IMR-90 (cell line): Measurements from ENCODE around the gene PNPLA2.

ENCODE experiments used
- CEBPB ChIP-seq: IDR thresholded peaks from 2 replicates; pipeline ENCODE4 v1.6.1; 2012; ENCODE audit warnings: low read depth, low read length, improper control_type of control experiment
- MAFK ChIP-seq: IDR thresholded peaks from 2 replicates; pipeline ENCODE4 v1.6.1; 2012; ENCODE audit warnings: low read depth, low read length, improper control_type of control experiment
- MAZ ChIP-seq: IDR thresholded peaks from 2 replicates; pipeline ENCODE4 v1.6.1; 2012; ENCODE audit warnings: low read depth, mild to moderate bottlenecking, low read length, improper control_type of control experiment, moderate library complexity, borderline replicate concordance
- NFE2L2 ChIP-seq: fragments of 150-350 bp; IDR thresholded peaks from 2 replicates; pipeline ENCODE4 v1.6.1; 2016; ENCODE audit warnings: low read depth, mild to moderate bottlenecking, low read length
- POLR2A ChIP-seq: IDR thresholded peaks from 2 replicates; pipeline ENCODE4 v1.6.1; 2012; ENCODE audit warnings: mild to moderate bottlenecking, low read depth, low read length
- RAD21 ChIP-seq: IDR thresholded peaks from 2 replicates; pipeline ENCODE4 v1.6.1; 2012; ENCODE audit warnings: low read length, improper control_type of control experiment
- RFX5 ChIP-seq: IDR thresholded peaks from 2 replicates; pipeline ENCODE4 v1.8.0; 2012; ENCODE audit warnings: low read depth, mild to moderate bottlenecking, low read length, moderate library complexity
- TF ChIP-seq, protein P1 (sequence below): conservative IDR thresholded peaks from 2 replicates; pipeline ENCODE4 v1.5.1; 2012; ENCODE audit warnings: mild to moderate bottlenecking, low read depth, low read length, improper control_type of control experiment
- TF ChIP-seq, protein P2 (sequence below): fragments of 150-350 bp; IDR thresholded peaks from 2 replicates; pipeline ENCODE4 v1.6.1; 2017; ENCODE audit warnings: mild to moderate bottlenecking, antibody characterized with exemption, low read length, low read depth
- TF ChIP-seq, protein P3 (sequence below): fragments of 150-350 bp; IDR thresholded peaks from 2 replicates; pipeline ENCODE4 v1.6.1; 2016; ENCODE audit warnings: low read depth, mild to moderate bottlenecking, low read length, moderate library complexity, borderline replicate concordance

DNA sequence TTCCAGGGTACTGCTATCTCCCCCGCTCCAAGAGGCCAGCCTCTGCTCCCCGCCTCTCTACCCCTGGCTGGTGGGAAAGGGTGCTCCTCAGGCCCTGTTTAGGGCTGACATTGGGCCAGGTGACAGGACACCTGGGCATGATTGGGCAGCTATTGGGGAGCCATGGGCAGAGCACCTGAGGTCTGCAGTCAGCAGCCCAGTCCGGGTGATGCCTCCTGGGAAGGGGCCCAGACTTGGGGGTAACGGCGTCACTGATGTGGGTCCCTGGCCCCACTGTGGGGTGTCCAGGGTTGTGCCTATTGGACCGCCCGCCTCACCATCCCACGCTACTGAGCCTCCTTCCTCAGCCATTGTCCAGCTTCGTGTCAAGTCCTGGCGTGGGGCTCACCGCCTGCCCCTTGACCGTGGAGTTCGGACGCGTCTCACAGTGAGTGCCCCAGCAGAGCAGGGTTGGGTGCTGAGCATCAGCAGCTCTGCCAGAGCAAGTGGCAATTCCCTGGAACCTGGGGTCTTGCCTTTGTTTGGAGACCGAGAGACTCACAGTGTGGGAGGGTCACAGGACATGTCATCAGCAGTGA, 38.7 kb upstream of the PNPLA2 start:
- TF ChIP-seq, protein P1, sequence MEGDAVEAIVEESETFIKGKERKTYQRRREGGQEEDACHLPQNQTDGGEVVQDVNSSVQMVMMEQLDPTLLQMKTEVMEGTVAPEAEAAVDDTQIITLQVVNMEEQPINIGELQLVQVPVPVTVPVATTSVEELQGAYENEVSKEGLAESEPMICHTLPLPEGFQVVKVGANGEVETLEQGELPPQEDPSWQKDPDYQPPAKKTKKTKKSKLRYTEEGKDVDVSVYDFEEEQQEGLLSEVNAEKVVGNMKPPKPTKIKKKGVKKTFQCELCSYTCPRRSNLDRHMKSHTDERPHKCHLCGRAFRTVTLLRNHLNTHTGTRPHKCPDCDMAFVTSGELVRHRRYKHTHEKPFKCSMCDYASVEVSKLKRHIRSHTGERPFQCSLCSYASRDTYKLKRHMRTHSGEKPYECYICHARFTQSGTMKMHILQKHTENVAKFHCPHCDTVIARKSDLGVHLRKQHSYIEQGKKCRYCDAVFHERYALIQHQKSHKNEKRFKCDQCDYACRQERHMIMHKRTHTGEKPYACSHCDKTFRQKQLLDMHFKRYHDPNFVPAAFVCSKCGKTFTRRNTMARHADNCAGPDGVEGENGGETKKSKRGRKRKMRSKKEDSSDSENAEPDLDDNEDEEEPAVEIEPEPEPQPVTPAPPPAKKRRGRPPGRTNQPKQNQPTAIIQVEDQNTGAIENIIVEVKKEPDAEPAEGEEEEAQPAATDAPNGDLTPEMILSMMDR = no peak
- TF ChIP-seq MAFK = no peak
- no peak for TF ChIP-seq MAZ
- TF ChIP-seq POLR2A = no peak
- TF ChIP-seq, protein P2, sequence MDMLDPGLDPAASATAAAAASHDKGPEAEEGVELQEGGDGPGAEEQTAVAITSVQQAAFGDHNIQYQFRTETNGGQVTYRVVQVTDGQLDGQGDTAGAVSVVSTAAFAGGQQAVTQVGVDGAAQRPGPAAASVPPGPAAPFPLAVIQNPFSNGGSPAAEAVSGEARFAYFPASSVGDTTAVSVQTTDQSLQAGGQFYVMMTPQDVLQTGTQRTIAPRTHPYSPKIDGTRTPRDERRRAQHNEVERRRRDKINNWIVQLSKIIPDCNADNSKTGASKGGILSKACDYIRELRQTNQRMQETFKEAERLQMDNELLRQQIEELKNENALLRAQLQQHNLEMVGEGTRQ = no peak
- no peak for TF ChIP-seq RFX5
- no peak for TF ChIP-seq NFE2L2
- TF ChIP-seq CEBPB = no peak
- TF ChIP-seq, protein P3, sequence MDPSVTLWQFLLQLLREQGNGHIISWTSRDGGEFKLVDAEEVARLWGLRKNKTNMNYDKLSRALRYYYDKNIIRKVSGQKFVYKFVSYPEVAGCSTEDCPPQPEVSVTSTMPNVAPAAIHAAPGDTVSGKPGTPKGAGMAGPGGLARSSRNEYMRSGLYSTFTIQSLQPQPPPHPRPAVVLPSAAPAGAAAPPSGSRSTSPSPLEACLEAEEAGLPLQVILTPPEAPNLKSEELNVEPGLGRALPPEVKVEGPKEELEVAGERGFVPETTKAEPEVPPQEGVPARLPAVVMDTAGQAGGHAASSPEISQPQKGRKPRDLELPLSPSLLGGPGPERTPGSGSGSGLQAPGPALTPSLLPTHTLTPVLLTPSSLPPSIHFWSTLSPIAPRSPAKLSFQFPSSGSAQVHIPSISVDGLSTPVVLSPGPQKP = no peak
- TF ChIP-seq RAD21 = no peak
